RPMI8226 (cell line): ENCODE results near the gene KLHL29.

Source experiments
- DNase-seq: peaks from one replicate; pipeline ENCODE4 v3.0.0-alpha.2; 2015

KLHL29 gene

DNA sequence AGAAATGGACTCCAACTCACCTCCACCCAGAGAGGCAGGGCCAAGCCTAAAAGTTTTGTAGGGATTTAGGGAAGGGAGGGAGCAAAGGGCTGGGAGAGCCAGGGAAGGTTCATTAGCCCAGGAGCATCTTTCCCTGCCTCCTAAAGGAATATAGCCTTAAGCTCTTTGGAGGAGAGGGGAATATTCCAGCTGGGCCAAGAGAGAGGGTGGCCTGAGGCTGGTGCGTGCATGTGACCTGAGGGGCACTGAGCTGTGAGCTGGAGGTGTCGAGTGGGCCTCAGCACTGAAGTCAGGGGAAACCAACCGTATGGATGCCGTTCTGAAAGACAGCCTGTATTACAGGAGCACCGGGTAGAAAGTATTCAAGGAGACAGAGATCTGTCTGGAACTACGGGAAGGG is 112.6 kb downstream of the KLHL29 start:
- DNase-seq = no peak

DNA sequence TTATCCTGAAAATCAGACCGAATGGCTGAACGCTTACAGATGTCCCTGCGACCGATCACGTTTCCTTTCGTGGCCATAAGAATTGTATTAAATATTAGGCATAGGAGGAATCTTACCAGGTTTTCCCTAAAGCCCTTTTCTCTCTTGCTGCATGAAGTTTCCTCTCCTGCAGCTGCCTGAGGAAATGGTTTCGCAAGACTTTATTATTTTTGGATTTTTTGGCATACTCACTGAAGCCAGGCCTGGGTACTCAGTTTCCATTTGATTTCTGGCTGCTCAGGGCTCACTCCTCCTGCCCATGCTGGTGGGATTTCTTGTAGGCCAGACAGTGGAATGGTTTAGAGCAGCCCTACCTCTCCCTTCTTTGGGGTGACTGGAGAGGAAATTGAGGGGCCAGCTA is 114.0 kb downstream of the KLHL29 start:
- DNase-seq = no peak

DNA sequence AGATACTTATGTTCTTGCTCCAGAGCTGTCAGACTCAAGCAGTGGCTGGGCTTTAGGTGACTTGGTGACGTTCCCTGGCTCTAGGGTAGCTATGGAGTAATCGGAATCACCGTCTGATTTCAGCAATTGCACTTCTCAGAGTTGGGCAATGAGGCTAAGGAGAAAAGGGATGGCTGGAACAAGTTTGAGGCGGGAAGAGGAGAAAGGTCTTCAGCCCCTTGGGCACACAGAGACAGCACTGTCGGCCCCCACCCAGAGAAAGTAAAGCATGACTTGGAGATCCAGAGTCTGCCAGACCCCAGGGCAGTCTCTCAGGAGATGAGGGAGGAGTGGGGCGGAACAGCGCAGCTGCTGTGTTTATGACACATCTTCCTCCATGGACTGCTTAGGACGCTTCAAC is 114.5 kb downstream of the KLHL29 start:
- DNase-seq = no peak

DNA sequence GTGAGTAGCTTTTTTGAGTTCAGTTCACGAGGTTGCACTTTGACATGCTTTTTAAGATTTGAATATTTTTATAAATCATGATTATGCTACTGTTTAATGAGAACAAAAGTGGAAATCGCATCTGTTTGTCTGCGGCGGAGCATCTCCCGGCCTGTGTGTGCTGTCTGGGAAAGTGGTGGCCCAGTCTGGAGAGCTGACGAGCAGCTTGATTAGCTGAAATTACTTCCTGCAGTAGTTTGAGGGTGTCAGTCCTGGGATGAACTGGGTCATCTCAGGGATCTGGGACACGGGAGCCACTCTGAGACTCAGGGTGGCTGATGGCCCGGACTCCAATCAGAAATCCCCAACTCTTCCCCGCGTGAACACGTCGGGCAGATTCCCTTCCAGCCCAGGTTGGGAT is 115.9 kb downstream of the KLHL29 start:
- no peak for DNase-seq

DNA sequence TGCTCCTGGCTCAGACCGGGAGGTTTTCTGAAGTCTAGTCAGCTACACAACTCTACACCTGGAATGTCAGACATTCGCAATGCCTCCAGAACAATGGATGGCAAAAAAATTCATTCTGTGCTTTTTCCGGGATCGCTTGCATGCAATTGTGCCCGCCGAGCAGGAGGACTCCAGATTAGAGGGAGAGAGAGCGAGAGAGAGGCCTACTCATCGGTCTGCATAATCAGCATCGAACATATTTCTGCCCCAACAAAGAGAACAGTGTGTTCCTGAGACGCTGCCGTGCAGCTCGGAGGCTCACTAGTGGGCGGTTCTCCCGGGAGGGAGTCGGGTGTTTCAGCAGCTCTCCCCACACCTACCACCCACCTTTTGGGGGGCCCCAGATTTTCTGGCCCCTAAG is 117.1 kb downstream of the KLHL29 start:
- no peak for DNase-seq

DNA sequence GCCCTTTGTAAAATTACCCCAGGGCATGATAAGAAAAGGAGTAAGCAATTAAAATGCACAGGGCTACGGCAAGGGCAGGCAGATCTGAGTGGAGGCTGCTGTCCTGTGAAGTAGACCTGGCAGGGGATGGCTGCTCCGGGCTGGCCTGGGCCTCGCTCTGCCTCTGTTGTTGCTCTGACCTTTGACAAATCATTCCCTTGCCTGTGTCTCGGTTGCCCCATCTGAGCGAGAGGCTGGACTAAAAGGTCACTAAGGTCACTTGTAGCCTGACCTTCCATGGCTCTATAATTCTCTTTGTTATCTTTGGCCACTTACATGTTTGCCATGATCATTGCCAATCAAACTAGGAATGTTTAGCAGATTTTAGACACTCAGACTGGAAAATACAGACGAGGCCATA is 118.1 kb downstream of the KLHL29 start:
- no peak for DNase-seq

DNA sequence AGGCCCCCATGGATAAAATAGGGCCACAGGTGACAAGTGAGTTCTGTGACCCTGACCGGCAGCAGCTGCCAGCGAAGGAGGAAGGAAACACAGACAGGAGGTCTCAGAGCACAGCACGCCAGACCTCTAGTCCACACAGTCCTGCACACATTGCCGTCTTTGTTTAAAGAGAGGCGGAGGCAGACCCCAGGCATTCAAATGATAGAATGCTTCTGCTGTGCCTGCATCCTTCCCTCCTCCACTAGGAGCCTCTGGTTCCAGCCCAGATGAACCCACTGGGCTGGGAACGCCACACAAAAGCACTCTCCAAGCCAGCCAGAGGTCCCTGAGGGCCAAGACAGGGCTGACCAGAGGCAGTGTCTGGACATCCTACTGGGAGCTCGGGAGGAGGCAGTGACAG is 118.7 kb downstream of the KLHL29 start:
- no peak for DNase-seq

DNA sequence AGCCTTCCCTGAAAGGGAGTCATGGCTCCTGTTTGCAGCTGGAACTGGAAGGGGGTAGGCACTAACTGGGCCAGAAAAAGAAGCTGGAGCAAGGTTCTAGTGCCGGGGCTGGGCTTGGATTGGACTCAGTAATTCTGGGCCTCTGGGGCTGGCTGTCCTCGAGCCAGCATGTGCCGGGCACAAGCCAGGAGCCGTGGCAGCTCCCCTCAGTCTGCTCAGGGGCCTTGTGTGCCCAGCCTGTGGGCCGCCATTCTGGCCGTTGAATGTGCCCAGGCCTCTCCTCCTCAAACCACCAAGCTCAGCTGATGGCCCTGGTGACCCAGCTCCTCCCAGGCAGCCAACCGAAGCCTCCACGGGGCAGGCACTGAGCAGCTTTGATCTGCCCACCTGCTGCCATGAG is 119.6 kb downstream of the KLHL29 start:
- no peak for DNase-seq

DNA sequence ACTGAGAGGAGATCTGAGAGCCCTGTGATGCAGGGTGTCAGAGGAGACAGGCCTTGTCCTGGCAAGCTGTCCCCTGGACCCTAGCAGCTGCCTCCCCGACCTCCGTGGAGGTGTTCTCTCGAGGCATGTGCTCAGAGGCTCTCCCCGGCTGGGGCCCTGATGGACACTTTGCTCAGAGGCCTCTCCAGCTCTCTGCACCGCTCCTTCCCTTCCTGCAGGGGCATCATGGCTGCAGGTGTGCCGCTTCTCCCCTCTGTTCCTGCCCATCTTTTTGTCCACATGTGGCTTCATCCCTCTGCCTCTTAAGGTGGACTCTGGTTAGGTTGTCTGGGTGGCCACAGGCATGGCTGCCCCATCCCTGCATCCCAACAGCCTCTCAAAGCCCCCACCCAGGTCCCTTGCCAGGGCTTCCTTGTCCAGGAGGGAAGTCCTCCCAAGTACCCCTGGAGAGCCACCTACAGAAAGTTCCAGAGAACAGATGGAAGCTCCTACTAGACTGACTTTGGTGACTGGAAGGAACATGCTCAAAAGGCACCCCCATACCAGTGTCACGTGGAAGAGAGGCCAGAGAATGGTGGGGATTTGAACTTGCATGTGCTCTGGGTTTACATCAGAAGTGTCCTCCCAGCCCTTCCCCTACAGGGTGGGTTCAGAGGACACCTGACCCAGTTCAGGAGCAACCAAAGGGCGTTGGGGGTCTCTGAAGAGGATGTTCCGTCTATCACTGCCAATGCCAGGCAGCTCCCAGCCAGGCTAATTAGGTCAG is 120.4 kb downstream of the KLHL29 start:
- peak; percentile 38 for DNase-seq

DNA sequence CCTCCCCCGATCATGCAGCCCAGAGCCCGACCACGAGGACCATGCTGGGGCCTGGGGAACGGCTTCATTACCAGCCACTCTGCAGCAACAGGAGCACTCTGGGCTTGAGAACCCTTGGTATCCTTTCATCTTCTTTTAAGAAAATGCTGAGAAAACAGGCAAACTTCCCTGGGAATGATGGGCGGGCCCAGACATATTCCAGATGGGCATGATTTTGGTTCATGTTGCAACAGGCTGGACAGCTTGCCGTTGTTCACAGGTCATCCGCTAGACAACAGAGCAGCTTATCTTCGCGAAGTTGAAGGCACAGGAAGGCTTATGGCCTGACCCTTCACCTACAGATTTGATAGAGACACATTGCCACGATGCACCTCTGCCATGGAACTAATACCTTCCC is 121.0 kb downstream of the KLHL29 start:
- DNase-seq = no peak

DNA sequence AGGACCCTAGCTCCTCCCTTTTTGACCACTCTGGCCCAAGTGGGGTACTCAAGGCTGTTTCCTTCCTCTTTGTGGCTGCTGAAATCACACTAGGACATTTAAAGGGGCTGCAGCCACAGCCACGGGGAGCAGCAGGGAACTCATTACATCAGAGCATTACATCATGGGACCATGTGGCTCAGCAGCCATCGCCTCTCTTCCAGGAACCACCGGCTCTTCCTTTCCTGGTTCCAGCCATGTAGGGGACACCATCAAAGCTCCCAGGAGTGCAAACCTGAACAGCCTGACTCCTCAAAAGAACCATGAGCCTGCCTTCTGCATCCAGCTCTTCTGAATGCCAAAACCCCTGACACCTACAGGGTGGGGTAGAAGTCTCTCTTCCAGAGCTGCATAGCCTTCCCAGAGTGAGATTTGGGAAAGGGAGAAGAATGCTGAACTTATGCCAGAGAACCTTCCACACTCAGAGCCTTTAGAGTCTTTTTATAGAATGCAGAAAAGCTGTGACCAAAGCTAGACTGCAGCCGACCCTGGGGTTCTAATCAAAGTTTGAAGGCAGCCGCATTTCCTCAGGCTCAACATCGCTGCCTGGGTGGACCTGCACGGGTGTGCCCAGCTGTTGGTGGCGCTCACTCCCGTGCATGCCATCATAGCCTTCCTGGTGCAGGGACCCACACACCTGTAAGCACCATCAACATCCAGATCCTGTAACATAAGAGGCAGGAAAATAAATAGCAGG is 121.7 kb downstream of the KLHL29 start:
- no peak for DNase-seq

DNA sequence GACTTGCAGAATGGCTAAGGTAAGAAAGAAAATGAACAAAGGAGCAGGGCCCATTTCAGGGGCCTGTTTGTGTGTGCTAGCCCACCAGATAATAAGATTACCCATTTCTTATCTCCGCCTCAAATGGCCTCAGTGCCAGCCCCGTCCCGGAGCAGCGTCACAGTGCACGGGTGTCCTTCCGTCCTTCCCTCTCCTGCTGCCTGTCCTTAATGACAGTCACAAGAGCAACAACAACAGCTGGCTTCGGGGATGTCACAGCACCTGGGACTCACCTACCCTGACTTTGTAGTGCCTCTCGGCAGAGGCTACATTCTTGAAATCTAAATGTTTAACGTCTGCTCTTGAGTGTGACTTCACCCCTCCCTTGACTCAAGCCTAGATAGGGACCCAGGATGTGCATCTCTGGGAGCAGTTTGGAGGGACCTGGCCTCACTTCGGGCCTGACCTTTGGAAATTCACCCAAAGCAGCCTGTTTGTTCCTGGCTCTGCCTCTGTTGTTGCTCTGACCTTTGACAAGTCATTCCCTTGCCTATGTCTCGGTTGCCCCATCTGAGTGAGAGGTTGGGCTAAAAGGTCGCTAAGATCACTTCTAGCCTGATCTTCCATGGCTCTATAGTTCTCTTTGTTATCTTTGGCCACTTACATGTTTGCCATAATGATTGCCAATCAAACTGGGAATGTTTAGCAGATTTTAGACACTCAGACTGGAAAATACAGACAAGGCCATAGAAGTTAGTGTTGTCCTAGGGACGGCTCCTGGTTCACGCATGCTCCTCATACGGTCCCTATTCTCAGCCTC is 122.5 kb downstream of the KLHL29 start:
- no peak for DNase-seq

DNA sequence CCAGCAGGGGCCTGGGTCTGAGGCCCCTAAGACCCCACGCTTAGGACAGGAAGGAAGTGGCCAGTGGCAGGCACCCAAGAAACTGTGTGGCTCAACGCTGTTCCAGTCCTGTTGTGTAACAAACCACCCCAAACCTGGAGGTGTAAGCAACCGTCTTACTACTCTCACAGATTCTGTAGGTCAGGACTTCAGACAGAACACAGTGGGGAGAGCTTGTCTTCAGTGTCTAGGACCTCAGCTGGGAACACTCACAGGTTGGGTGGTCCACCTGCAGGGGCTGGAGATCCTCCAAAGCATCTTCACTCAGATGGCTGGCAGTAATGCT is 123.0 kb downstream of the KLHL29 start:
- DNase-seq = no peak

DNA sequence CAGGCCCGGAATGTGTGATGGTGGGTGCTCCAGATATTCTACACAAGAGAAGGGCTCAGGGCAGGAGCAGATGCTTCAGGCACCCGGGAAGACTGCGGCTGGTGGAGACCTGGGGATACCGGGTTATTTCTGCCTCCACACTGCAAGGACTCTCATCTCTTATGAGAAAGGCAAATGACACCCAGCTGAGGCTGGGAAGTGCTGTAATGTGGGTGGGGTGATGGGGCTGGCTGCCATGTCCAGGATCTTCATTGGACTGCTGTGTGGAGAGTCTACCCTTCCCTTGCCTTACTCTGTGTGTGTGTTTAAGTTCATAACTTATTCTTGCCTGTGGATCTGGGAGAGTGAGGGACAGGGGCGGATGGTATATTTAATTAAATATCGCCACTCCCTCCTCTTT is 124.1 kb downstream of the KLHL29 start:
- DNase-seq = no peak

DNA sequence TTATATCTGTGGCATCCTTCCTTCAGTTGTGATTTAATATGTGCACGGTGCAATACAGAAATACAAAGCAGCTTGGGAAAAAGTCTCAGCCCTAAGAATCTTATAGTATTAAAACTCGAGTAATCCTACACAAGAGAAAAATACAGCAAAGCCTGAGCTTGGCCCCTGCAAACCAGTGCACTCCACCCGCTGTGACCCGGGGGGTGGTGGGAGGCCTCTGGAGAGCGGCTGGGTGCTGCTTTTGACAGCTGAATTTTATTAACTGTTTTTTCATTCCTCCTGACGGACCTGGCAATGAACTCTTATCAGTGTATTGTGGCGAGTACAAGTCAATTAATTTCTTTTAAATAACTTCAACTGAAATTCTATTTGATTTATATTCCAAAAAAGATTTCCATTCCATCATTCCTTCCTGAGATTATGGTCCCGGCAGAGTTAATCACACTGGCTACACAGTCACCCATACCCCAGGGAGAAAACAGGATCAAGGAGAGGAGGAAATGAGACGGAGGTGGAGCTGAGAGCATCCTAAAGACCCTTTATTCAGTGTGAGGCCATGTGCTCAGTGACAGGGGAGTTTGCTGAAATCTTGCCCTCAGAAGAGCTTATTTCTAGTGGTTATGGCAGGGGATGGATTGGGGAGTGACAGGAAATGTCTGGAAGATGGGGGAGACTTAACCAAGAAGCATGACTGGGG is 124.8 kb downstream of the KLHL29 start:
- no peak for DNase-seq

DNA sequence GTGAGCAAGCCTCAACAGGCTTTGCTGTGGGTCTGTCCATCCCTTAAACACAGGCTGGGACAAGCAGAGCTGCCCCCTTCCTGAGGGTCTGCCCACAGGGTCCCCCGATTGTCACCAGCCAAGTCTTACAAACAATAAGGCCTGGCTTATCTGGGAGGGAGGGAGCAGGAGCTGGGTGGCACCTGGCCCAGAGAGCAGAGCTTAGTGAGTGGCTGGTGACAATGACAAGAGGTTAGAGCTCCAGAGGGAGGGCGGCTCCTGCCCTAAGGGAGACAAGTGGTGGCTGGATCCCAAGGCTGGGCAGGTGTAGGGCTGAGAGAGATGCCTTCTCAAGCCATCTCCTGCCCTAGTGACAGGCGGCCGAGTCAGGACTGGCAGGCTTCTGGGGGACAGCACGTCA is 125.5 kb downstream of the KLHL29 start:
- DNase-seq = no peak

DNA sequence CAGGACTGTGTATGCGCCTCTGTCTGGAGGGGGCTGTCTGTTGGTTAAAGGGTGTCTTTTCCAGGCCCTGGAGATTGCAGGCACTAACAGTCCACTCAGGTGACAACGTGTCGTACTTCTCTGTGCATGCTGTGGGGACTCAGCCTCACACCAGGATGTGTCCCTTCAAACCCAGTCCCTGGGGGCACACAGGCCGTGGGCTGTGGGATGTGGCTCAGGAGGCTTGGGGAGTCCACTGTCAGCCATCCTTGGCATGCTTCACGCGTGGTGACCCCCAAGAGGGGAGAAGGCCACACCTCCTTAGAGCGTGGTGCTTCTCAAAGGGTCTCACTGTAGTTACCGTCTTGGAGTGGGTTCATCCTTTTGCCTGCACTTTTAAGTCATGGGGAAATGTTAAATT is 127.8 kb downstream of the KLHL29 start:
- DNase-seq = no peak

DNA sequence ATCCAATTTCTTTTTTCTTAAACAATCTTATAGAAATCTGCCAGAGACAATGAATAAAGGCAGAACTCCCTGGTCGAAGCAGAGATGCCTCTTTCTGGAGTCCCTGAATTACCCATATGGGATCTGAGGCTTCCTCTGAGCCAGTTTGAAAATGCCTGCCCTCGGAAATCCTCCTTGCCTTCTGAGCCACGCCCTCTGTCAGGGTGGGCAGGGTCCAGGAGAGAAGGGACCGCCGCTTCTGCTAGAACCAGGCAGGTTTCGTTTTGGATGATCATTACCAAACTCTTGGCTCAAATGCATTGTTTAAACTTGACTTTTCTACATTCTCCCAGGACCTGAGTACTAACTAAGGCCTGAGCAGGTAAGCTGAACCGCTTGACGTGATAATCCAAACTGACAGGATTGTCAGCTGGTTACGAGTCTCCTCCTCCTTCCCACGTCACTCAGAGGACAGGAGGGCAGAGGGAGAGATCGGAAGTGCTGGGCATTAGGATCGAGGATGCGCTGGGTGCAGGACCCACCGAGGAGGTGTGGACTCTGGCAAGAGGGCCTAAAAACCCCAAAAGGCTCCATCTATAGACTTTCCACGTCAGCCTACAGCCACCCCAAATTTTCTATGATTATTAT is 128.4 kb downstream of the KLHL29 start:
- DNase-seq = no peak

DNA sequence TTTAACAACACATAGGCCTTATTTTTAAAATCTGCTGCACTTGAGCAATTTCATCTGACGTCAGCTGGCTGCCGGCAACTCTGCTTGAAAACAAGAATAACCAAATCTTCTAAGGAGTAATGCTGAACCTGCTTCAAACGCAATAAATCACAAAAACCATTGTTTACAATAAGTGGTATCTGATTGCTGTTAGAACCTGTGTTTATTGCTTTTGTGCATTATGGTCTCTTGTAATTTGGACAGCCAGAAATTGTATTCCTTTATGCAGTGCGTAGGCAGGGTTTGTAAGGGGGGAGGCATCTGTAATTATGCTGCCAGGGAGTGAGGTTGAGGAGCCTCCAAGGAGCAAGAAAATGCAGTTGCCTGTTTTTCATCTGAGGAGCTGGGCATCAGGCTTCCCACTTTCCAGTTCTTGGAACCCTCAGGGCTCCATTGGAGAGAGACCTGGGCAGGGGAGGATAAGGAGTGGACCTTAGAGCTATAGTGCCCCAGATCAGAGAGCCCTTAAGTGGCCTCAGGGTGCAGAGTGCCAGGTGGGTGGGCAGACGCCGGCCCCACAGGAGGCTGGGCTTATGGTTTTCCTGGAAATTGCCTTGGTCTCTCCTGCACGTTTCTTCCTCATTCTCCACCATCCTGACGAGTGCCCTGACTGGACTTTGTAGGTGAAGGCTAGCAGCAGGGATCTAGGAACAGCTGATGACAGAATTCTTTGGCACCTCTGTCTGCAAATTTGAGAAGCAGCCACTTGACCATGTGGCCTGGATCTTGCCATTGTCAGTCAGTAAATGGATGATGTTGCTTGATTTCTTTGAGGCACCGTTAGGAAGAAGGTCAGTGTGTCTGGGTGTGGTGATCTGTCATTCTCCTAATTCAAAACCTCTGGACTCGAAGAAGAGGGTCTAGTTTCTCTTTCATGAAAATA is 129.2 kb downstream of the KLHL29 start:
- DNase-seq = no peak

DNA sequence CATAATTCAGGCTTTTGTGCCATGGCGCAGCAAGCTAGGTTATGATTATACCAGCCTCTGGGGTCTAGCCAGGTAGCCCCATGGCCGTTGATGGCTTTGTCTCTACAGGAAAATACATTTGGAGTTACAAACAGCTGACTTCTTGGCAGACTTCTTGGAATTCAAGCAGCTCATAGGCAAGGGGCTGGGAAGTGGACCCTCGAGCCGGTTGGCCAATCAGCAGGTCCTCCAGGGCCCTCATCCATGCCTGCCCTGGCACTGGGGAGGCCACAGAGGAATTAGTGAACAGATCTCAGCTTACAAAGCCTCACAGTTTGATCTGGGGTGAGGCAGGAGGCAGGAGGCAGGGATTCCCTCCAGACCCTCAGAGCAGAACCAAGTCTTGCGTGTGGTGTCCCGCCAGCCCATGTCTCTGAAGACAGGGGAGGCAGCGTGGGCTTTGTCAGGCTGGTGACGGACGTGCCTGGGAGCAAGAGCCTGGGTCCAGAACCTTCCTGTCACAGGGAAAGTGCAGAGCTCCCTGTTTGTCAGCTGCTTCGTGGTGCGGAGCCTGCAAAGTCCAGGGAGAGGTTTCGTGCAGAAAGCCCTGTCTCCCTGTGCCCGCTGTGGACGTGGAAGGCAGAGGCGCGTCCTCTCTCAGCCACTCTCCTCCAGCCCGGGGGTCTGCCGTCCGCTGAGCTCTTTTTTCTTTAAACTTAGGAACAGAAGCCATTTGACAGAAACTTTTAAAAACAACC is 131.7 kb downstream of the KLHL29 start:
- DNase-seq = no peak
